Measurements from ENCODE around the gene CCDC185. TPM values are rescaled to one million over a fixed set of nuclear protein-coding genes. Genes with fewer than 3 reads are reported as not detected.

The CCDC185 gene
- total RNA-seq, 1 donor, result not detected

- no peak for DNase-seq (ENCODE audit: low read depth)
- no peak overlapping the region for H3K4me3 ChIP-seq (ENCODE audit: low read depth, low read length)
- TF ChIP-seq CTCF (IDR thresholded peaks at IDR 0.05; ENCODE audit: insufficient read depth, low read length), result no peak
Observed at GRCh38 chr1:223348439-223348838, 44.8 kb upstream of the CCDC185 start.

GRCh38 chr1:223349241-223349640 lies 44.0 kb upstream of the CCDC185 start:
- no peak for TF ChIP-seq CTCF (IDR thresholded peaks at IDR 0.05; ENCODE audit: insufficient read depth, low read length)
- no peak overlapping the region for H3K4me3 ChIP-seq (ENCODE audit: low read depth, low read length)
- no peak for DNase-seq (ENCODE audit: low read depth)

GRCh38 chr1:223350361-223350908 lies 42.8 kb upstream of the CCDC185 start:
- no peak overlapping the region for H3K4me3 ChIP-seq (ENCODE audit: low read depth, low read length)
- no peak for DNase-seq (ENCODE audit: low read depth)
- no peak for TF ChIP-seq CTCF (IDR thresholded peaks at IDR 0.05; ENCODE audit: insufficient read depth, low read length)

GRCh38 chr1:223352944-223353343 lies 40.3 kb upstream of the CCDC185 start:
- no peak for DNase-seq (ENCODE audit: low read depth)
- no peak for TF ChIP-seq CTCF (IDR thresholded peaks at IDR 0.05; ENCODE audit: insufficient read depth, low read length)
- no peak overlapping the region for H3K4me3 ChIP-seq (ENCODE audit: low read depth, low read length)

GRCh38 chr1:223353939-223354338 lies 39.3 kb upstream of the CCDC185 start:
- TF ChIP-seq CTCF (IDR thresholded peaks at IDR 0.05; ENCODE audit: insufficient read depth, low read length), result no peak
- DNase-seq (ENCODE audit: low read depth), result no peak
- H3K4me3 ChIP-seq (ENCODE audit: low read depth, low read length), result no peak overlapping the region

- no peak overlapping the region for H3K4me3 ChIP-seq (ENCODE audit: low read depth, low read length)
- no peak for DNase-seq (ENCODE audit: low read depth)
- no peak for TF ChIP-seq CTCF (IDR thresholded peaks at IDR 0.05; ENCODE audit: insufficient read depth, low read length)
Observed at GRCh38 chr1:223355699-223356098, 37.5 kb upstream of the CCDC185 start.

- no peak for DNase-seq (ENCODE audit: low read depth)
- H3K4me3 ChIP-seq (ENCODE audit: low read depth, low read length), result no peak overlapping the region
- TF ChIP-seq CTCF (IDR thresholded peaks at IDR 0.05; ENCODE audit: insufficient read depth, low read length), result no peak
Observed at GRCh38 chr1:223358826-223359225, 34.4 kb upstream of the CCDC185 start.

All from fibroblast of the aortic adventitia (primary cell).